Endothelial cell of umbilical vein (primary cell): Measurements from ENCODE around the gene SPRY4.

ENCODE experiments used
- CTCF ChIP-seq, 2 donors: IDR thresholded peaks; 1 replicate in 1 of 2; 2 replicates in 1 of 2; pipeline ENCODE4 v1.5.1; 2011; ENCODE audit warnings: low read length in 2 of 2, mild to moderate bottlenecking in 2 of 2, moderate library complexity in 2 of 2, control low read depth in 1 of 2, inconsistent platforms in 1 of 2, low read depth in 1 of 2; ENCODE audit not compliant: insufficient read depth in 1 of 2; ENCODE audit errors: extremely low read depth in 1 of 2
- EZH2 ChIP-seq: IDR thresholded peaks from 2 replicates; pipeline ENCODE4 v1.6.1; 2012; ENCODE audit warnings: borderline replicate concordance, low read depth, mild to moderate bottlenecking, moderate library complexity, low read length, inconsistent platforms; ENCODE audit not compliant: severe bottlenecking
- POLR2A ChIP-seq: IDR thresholded peaks from 2 replicates; pipeline ENCODE4 v1.6.1; 2012; ENCODE audit warnings: low read depth, mild to moderate bottlenecking, control low read depth, low read length
- POLR2AphosphoS5 ChIP-seq: IDR thresholded peaks from 2 replicates; pipeline ENCODE4 v1.6.1; 2012; ENCODE audit warnings: low read depth, mild to moderate bottlenecking, control low read depth, low read length, moderate library complexity; ENCODE audit not compliant: insufficient read depth

DNA sequence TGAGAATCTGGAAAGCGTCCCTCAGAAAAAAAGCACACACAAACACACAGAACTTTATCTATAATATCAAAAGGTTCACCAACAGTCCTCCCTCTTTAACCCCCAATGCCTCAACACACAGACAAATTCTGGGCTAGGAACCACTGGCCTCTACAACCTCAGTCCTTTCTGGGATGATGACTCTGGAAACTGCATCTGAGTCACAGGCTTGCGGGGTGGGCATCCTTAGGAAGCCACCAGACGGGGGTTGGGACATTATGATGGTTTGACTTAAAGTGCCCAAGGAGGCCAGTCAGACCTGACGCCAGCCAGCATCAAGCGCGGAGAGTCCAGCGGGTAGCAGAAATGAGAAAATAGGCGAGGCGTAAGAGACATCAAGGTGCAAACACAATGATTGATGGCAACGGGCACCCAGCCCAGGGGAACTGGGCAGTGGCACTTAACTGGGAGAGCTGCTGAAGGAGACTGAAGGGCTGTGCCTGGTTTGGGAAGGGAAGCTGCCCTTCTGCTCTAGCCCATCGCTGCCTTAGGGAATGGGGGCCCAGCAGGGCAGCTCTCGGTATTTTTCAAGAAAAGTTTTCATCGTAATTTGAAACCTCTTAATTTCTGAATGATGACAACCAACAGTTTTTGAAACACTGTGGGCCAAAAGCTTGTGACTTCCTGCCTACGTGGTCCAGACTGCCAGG, 20.7 kb downstream of the SPRY4 start:
- TF ChIP-seq EZH2 (no peak), POLR2A (no peak), POLR2AphosphoS5 (no peak), CTCF (IDR thresholded peaks at IDR 0.05; ENCODE audit: extremely low read depth in 1 of 2, insufficient read depth in 1 of 2, low read depth in 1 of 2, low read length in 2 of 2) (no peak)
